ENCODE data around the gene PHC2. TPM values are rescaled to one million over a fixed set of nuclear protein-coding genes. Genes with fewer than 3 reads are reported as not detected.

The PHC2 gene
- total RNA-seq, 1 experiment from 2014 or later: 176 TPM

- Histone ChIP-seq H4K20me1 (ENCODE audit: insufficient read depth) (no peaks in the 10 kb centered on the region), H3K9me3 (ENCODE audit: control insufficient read depth in 1 of 2, insufficient read depth in 1 of 2, low read depth in 1 of 2, low read length in 2 of 2) (no peaks in the 10 kb centered on the region), H3K36me3 (ENCODE audit: control insufficient read depth in 1 of 2, insufficient read depth in 2 of 2, low read length in 2 of 2) (no peaks in the 10 kb centered on the region), H3K4me2 (ENCODE audit: low read length) (no peak overlapping the region), H3K27me3 (ENCODE audit: insufficient read depth, low read length) (no peaks in the 10 kb centered on the region), H3K4me1 (ENCODE audit: control insufficient read depth in 1 of 2, insufficient read depth in 2 of 2, low read length in 2 of 2) (peaks cover 0 to 8% of the 10 kb centered on the region in 2 experiments; a peak in 2 of 4 replicates), H3K9ac (ENCODE audit: low read length) (no peak overlapping the region), H2AFZ (ENCODE audit: low read depth, low read length, poor library complexity, severe bottlenecking) (no peak overlapping the region), H3K9me2 (ENCODE audit: insufficient read depth) (no peaks in the 10 kb centered on the region), H3K4me3 (replicated peaks in 1 of 2; ENCODE audit: low read depth in 1 of 2, low read length in 2 of 2) (no peak overlapping the region), H3K27ac (ENCODE audit: low read depth, low read length) (no peak overlapping the region), H3K79me2 (ENCODE audit: insufficient read depth, low read length) (no peaks in the 10 kb centered on the region)
- no peak for TF ChIP-seq YY1 (IDR thresholded peaks at IDR 0.05; ENCODE audit: extremely low read depth, insufficient replicate concordance, low read depth, low read length)
- no peak for TF ChIP-seq ATF3 (IDR thresholded peaks at IDR 0.05)
- TF ChIP-seq POLR2A (IDR thresholded peaks at IDR 0.05; ENCODE audit: borderline replicate concordance, extremely low read depth, insufficient read depth, insufficient read length): no peak
- no peak for TF ChIP-seq ZBTB33 (IDR thresholded peaks at IDR 0.05; ENCODE audit: extremely low read depth, insufficient replicate concordance, low read length)
- no peak for TF ChIP-seq FOSL1 (IDR thresholded peaks at IDR 0.05; ENCODE audit: low read depth)
- no peak for TF ChIP-seq REST (IDR thresholded peaks at IDR 0.05; ENCODE audit: low read depth)
- TF ChIP-seq ZFX (IDR thresholded peaks at IDR 0.05): no peak
- no peak for TF ChIP-seq ZNF274 (IDR thresholded peaks at IDR 0.05; ENCODE audit: low read depth, low read length)
- no peak for TF ChIP-seq POLR2AphosphoS5 (IDR thresholded peaks at IDR 0.05; ENCODE audit: low read depth, low read length)
- no peak for TF ChIP-seq CEBPB (IDR thresholded peaks at IDR 0.05; ENCODE audit: low read depth)
- no peak for TF ChIP-seq EGR1 (IDR thresholded peaks at IDR 0.05; ENCODE audit: low read depth)
- TF ChIP-seq EZH2phosphoT487 (IDR thresholded peaks at IDR 0.05; ENCODE audit: borderline replicate concordance): no peak
- no peak for TF ChIP-seq CTCF (IDR thresholded peaks at IDR 0.05 in 2 of 3, conservative IDR thresholded peaks at IDR 0.05 in 1 of 3; ENCODE audit: borderline replicate concordance in 1 of 3, insufficient read depth in 1 of 3, low read depth in 2 of 3, low read length in 2 of 3)
- BruUV-seq (replicated peaks): no TSS peak
- intact Hi-C loops (cut with micrococcal nuclease): loop anchor here (5.0 kb wide), 2 partner anchors 161 to 184 kb away; no protein-coding TSS in a partner anchor
- ChIA-PET POLR2A (interaction anchor here (0.6 to 1.6 kb wide), 2 partner anchors 175 to 294 kb away, joined by 3 to 7 read pairs; no protein-coding TSS in a partner anchor), CTCF (interaction anchor here (0.7 to 3.8 kb wide), 33 partner anchors 9 to 337 kb away, joined by 3 to 37 read pairs (median 5); partner anchors contain the start of gene ZSCAN20), RAD21 (ENCODE audit: low non-redundant PET in 1 of 2, low total read pairs in 2 of 2, uncharacterized antibody in 2 of 2, unreplicated experiment in 2 of 2) (interaction anchor here (0.7 to 1.7 kb wide), 7 partner anchors 77 to 317 kb away, joined by 3 to 15 read pairs (median 5); no protein-coding TSS in a partner anchor)
- no peak for DNase-seq (ENCODE audit: low read depth, low spot score)
- ATAC-seq: no peak
Measured at GRCh38 chr1:33296082-33296458, 134.8 kb downstream of the PHC2 start.

All from HCT116 (cell line).